Gastrocnemius medialis (tissue), 4 donors: ENCODE data around the gene ZNF230. TPM values are rescaled to one million over a fixed set of nuclear protein-coding genes. Genes with fewer than 3 reads are reported as not detected.

Source experiments
- ATAC-seq, 2 donors: fragments of 150-250 bp; one replicate each; pipeline ENCODE4 v1.9.1; 2016
- DNase-seq, 2 donors: peaks; one replicate each; pipeline ENCODE4 v3.0.0-alpha.2; 2019
- H3K27ac ChIP-seq, 4 donors: fragments of 200-600 bp; sonication (generic); 1 replicate in 1 of 4; 2 replicates in 3 of 4; pipeline ENCODE4 v1.5.1; 2016 to 2018; ENCODE audit warnings: mild to moderate bottlenecking in 2 of 4, moderate library complexity in 1 of 4
- H3K27me3 ChIP-seq, 3 donors: fragments of 200-600 bp; sonication (generic) in 2 of 3; 1 replicate in 1 of 3; 2 replicates in 2 of 3; pipeline versions ENCODE4 v1.5.1 to v1.6.0; 2016 to 2019; ENCODE audit warnings: mild to moderate bottlenecking in 1 of 3, moderate library complexity in 1 of 3
- H3K36me3 ChIP-seq, 2 donors: fragments of 200-600 bp; sonication (generic) in 1 of 2; one replicate each; pipeline ENCODE4 v1.5.1; 2017 to 2018
- H3K4me1 ChIP-seq, 2 donors: fragments of 200-600 bp; sonication (generic) in 1 of 2; one replicate each; pipeline ENCODE4 v1.5.1; 2016 to 2017; ENCODE audit warnings: mild to moderate bottlenecking in 2 of 2
- H3K4me3 ChIP-seq, 4 donors: fragments of 200-600 bp; sonication (generic) in 3 of 4; 1 replicate in 1 of 4; 2 replicates in 3 of 4; pipeline ENCODE4 v1.5.1; 2016 to 2019; ENCODE audit warnings: mild to moderate bottlenecking in 2 of 4
- H3K9me3 ChIP-seq, 3 donors: fragments of 200-600 bp; sonication (generic) in 2 of 3; 1 replicate in 1 of 3; 2 replicates in 2 of 3; pipeline ENCODE4 v1.5.1; 2016 to 2019
- POLR2A ChIP-seq, 2 donors: fragments of 450-650 bp; IDR thresholded peaks; one replicate each; pipeline ENCODE4 v1.6.1; 2017; ENCODE audit warnings: antibody characterized with exemption in 2 of 2, mild to moderate bottlenecking in 2 of 2, moderate library complexity in 2 of 2
- in situ Hi-C, 4 donors: fragments of 200-750 bp; cut with MboI; loops; one replicate each; pipeline versions ENCODE4 v1.15.0 to v1.8.0; 2017; ENCODE audit warnings: low sequenced_read_pairs in 4 of 4
- intact Hi-C: fragments of 100-400 bp; cut with DNase I; formaldehyde crosslinking; loops from one replicate; pipeline ENCODE4 v1.15.1; 2023; ENCODE audit warnings: low total_unique reads
- total RNA-seq, 4 donors: library from RNA; depleted of rRNA; stranded (reverse); fragments of >200 nt; gene quantifications; one replicate each; pipeline versions ENCODE4 v1.1.0 to v1.2.3, GENCODE V29; 2016
- TF ChIP-seq, protein P1 (sequence below), 5 experiments: fragments of 450-650 bp in 3 of 5; fragments of 200-600 bp in 2 of 5; sonication (generic) in 2 of 5; IDR thresholded peaks in 4 of 5; conservative IDR thresholded peaks in 1 of 5; 1 replicate in 4 of 5; 2 replicates in 1 of 5; pipeline ENCODE4 v1.5.1; 2016 to 2019; ENCODE audit warnings: antibody characterized with exemption in 5 of 5, mild to moderate bottlenecking in 3 of 5, moderate library complexity in 3 of 5

The ZNF230 gene
- total RNA-seq, 4 donors from 2014 or later, result 0.78 to 4.5 (median 4.5) TPM; not detected in 1

DNA sequence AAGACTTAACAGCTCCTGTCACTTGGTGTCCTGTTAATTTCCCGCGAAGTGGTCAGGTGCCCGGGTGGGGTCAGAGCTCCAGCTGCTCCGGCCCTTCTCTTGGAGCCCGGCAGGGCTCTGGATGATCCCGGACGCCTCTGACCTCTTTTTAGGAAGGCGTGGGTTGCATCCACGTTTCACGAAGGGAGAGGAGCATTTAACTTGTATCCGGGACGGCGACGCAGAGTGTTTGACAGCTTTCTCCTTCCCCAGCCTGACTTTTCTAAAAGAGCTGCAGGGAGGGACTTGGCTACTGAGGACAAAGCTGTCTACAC, 18.1 kb upstream of the ZNF230 start:
- peaks cover 2 to 32% of the 10 kb centered on the region in 2 donors for H3K36me3 ChIP-seq
- ATAC-seq (peak; percentile 7 to 12), DNase-seq (no peak)
- intact Hi-C loops, result loop anchor here (1.0 to 5.0 kb wide), 10 partner anchors 18 to 372 kb away; partner anchors contain the start of genes ZNF112, ZNF221, ZNF222 and ZNF223
- H3K9me3 ChIP-seq, result peaks cover 0 to 15% (median 0%) of the 10 kb centered on the region in 3 donors
- peak overlapping the region; percentile 77 to 83 (median 80) for H3K27ac ChIP-seq
- TF ChIP-seq, protein P1, sequence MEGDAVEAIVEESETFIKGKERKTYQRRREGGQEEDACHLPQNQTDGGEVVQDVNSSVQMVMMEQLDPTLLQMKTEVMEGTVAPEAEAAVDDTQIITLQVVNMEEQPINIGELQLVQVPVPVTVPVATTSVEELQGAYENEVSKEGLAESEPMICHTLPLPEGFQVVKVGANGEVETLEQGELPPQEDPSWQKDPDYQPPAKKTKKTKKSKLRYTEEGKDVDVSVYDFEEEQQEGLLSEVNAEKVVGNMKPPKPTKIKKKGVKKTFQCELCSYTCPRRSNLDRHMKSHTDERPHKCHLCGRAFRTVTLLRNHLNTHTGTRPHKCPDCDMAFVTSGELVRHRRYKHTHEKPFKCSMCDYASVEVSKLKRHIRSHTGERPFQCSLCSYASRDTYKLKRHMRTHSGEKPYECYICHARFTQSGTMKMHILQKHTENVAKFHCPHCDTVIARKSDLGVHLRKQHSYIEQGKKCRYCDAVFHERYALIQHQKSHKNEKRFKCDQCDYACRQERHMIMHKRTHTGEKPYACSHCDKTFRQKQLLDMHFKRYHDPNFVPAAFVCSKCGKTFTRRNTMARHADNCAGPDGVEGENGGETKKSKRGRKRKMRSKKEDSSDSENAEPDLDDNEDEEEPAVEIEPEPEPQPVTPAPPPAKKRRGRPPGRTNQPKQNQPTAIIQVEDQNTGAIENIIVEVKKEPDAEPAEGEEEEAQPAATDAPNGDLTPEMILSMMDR (IDR thresholded peaks at IDR 0.05 in 4 of 5, conservative IDR thresholded peaks at IDR 0.05 in 1 of 5), result no peak
- no peak for TF ChIP-seq POLR2A (IDR thresholded peaks at IDR 0.05)
- H3K27me3 ChIP-seq, result no peaks in the 10 kb centered on the region
- peaks cover 0 to 5% of the 10 kb centered on the region in 2 donors for H3K4me1 ChIP-seq
- in situ Hi-C loops, result no loop called here
- H3K4me3 ChIP-seq, result peak overlapping the region; percentile 63 to 85 (median 76)

GRCh38 chr19:43997631-43998290, 5.0 kb upstream of the ZNF230 start:
- Histone ChIP-seq H3K36me3 (peaks cover 14 to 47% of the 10 kb centered on the region in 2 donors), H3K27me3 (no peaks in the 10 kb centered on the region), H3K9me3 (peaks cover 0 to 11% (median 4%) of the 10 kb centered on the region in 3 donors), H3K4me3 (no peak overlapping the region), H3K4me1 (peaks cover 6 to 7% of the 10 kb centered on the region in 2 donors), H3K27ac (no peak overlapping the region)
- TF ChIP-seq, protein P1 (IDR thresholded peaks at IDR 0.05 in 4 of 5, conservative IDR thresholded peaks at IDR 0.05 in 1 of 5), result no peak
- TF ChIP-seq POLR2A (IDR thresholded peaks at IDR 0.05), result no peak
- intact Hi-C loops, result no loop called here
- ATAC-seq, result no peak
- no peak for DNase-seq
- in situ Hi-C loops, result no loop called here

DNA sequence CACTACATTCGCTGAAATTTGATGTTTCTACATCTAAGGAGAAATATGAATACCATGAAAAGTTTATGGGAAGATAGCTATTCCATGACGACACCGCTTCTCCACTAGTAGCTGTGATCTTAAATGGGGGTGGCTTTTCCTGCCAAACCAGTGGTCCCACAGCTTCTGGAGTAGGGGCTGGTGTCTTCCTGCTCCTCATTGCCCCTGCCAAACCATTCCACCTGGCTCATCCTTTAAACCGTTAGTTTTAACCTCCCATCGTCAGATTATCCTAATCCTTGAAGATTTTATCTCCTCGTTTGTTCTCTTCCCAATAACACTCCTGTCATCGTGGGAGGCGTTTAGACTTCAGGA, 568 bp upstream of the ZNF230 start:
- peak overlapping the region; percentile 67 to 88 (median 80) for H3K4me3 ChIP-seq
- H3K27ac ChIP-seq, result peak overlapping the region; percentile 70 to 78 (median 74)
- intact Hi-C loops (loop anchor here (1.0 to 2.0 kb wide), 12 partner anchors 18 to 303 kb away; partner anchors contain the start of genes ZNF155, ZNF221, ZNF222 and ZNF224), in situ Hi-C loops (loop anchor here in 2 of 4 donors (5.0 to 10.0 kb wide), 4 partner anchors 53 to 210 kb away; partner anchors contain the start of genes ZNF223 (in 1 of the 2), ZNF224 (in 1 of the 2), ZNF225 (in 1 of the 2) and ZNF227 (in 1 of the 2))
- H3K27me3 ChIP-seq, result no peaks in the 10 kb centered on the region
- peaks cover 7 to 15% of the 10 kb centered on the region in 2 donors for H3K4me1 ChIP-seq
- peaks cover 0 to 11% (median 0%) of the 10 kb centered on the region in 3 donors for H3K9me3 ChIP-seq
- ATAC-seq (no peak), DNase-seq (no peak)
- TF ChIP-seq, protein P1 (IDR thresholded peaks at IDR 0.05 in 4 of 5, conservative IDR thresholded peaks at IDR 0.05 in 1 of 5), result no peak
- TF ChIP-seq POLR2A (IDR thresholded peaks at IDR 0.05), result no peak
- peaks cover 3 to 9% of the 10 kb centered on the region in 2 donors for H3K36me3 ChIP-seq

DNA sequence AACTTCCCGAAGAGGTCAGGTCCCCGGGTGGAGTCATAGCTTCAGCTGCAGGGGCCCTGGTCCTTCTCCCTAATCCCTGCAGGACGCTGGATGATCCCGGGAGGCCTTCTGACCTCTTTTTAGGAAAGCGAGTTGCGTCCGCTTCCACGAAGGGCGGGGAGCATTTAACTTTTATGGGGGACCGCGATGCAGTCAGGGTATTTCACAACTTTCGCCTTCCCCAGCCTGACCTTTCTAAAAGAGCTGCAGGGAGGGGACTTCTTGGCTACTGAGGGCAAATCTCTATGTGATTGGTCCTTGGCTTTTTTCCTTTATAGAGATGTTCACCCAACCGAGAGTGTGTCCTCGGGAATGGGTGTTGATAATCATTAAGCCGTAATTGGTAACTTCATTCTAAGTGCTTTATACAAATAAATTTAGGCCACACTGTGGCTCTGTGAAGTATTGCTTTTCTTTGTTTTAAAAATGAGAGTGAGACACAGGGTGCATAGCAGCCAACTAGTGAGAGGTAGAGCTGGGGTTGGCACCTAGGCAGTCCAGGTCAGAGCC, 778 bp downstream of the ZNF230 start:
- peaks cover 0 to 11% (median 4%) of the 10 kb centered on the region in 3 donors for H3K9me3 ChIP-seq

More for the DNA sequence above, 778 bp downstream of the ZNF230 start:
- in situ Hi-C loops, result loop anchor here in 2 of 4 donors (5.0 to 10.0 kb wide), 4 partner anchors 51 to 209 kb away; partner anchors contain the start of genes ZNF223 (in 1 of the 2), ZNF224 (in 1 of the 2), ZNF225 (in 1 of the 2) and ZNF227 (in 1 of the 2)
- intact Hi-C loops, result loop anchor here (2.0 kb wide), 2 partner anchors 177 to 301 kb away; partner anchors contain the start of genes ZNF235 and ZNF283
- DNase-seq (no peak), ATAC-seq (no peak)
- H3K36me3 ChIP-seq, result peaks cover 3 to 19% of the 10 kb centered on the region in 2 donors
- peak overlapping the region in 3 of 4 donors; percentile 70 to 78 (median 72) for H3K27ac ChIP-seq
- H3K4me1 ChIP-seq, result peaks cover 7 to 15% of the 10 kb centered on the region in 2 donors
- TF ChIP-seq, protein P1 (IDR thresholded peaks at IDR 0.05 in 4 of 5, conservative IDR thresholded peaks at IDR 0.05 in 1 of 5), result no peak
- no peak for TF ChIP-seq POLR2A (IDR thresholded peaks at IDR 0.05)
- no peaks in the 10 kb centered on the region for H3K27me3 ChIP-seq
- H3K4me3 ChIP-seq, result peak overlapping the region; percentile 67 to 88 (median 80)
